Measurements from ENCODE around the gene NDOR1. TPM values are rescaled to one million over a fixed set of nuclear protein-coding genes. Genes with fewer than 3 reads are reported as not detected.

The NDOR1 gene
- polyA plus RNA-seq, 6 donors from 2014 or later, result 4.4 to 9.3 (median 5.2) TPM

DNA sequence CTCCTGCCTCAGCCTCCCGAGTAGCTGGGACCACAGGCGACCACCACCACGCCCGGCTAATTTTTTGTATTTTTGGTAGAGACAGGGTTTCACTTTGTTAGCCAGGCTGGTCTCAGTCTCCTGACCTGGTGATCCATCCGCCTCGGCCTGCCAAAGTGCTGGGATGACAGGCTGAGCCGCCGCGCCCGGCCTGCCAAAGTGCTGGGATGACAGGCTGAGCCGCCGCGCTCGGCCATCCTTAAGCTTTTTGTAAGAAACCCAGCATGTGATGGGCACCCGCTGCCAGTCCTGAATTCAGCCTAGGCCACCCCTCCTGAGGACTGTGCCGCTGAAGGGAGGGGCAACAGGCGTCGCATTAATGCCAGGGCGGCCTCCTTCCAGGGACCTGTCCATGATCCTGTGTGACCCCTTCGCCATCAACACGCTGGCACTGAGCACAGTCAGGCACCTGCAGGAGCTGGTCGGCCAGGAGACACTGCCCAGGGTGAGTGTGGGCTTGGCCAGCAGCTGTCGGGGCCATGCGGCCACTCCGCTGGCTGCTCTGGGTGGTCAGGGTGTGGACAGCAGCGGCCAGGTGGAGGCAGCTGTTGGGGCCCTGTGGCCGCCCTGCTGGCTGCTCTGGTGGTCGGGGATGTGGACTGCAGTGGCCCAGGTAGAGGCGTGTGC, 60.1 kb downstream of the NDOR1 start:
- no peaks in the 10 kb centered on the region for H3K27me3 Mint-ChIP-seq
- no peak overlapping the region for H3K4me3 Mint-ChIP-seq
- ATAC-seq (ENCODE audit: low read depth in 2 of 2) (no peak), DNase-seq (no peak)
- H3K27ac Mint-ChIP-seq, result no peak overlapping the region
- H3K9me3 Mint-ChIP-seq, result peaks cover 0 to 2% (median 0%) of the 10 kb centered on the region in 7 donors
- H3K36me3 Mint-ChIP-seq, result peaks cover 5 to 8% of the 10 kb centered on the region in 2 donors
- H3K4me1 Mint-ChIP-seq, result peaks cover 23 to 28% (median 26%) of the 10 kb centered on the region in 3 donors

DNA sequence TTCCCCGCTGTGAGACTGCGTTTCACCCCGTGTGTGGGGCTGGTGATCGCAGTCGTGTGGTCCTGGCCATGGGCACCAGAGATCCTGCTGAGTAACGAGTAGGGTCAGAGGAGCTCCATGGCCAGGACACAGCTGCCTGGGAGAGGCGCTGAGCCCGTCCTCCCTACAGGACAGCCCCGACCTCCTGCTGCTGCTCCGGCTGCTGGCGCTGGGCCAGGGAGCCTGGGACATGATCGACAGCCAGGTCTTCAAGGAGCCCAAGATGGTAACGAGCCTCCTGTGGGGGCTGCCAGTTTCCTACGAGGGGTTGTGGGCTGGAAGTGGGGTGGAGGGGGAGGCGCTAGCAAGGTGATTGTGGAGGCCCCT, 60.6 kb downstream of the NDOR1 start:
- H3K4me1 Mint-ChIP-seq, result peaks cover 23 to 28% (median 26%) of the 10 kb centered on the region in 3 donors

More for the DNA sequence above, 60.6 kb downstream of the NDOR1 start:
- no peaks in the 10 kb centered on the region for H3K27me3 Mint-ChIP-seq
- no peak overlapping the region for H3K27ac Mint-ChIP-seq
- H3K36me3 Mint-ChIP-seq, result peaks cover 5 to 8% of the 10 kb centered on the region in 2 donors
- ATAC-seq (ENCODE audit: low read depth in 2 of 2) (no peak), DNase-seq (no peak)
- H3K9me3 Mint-ChIP-seq, result peaks cover 0 to 2% (median 0%) of the 10 kb centered on the region in 7 donors
- no peak overlapping the region for H3K4me3 Mint-ChIP-seq

Other genes starting within 250 kb of the NDOR1 start
- gene PTGDS, start 228.2 kb upstream of the NDOR1 start, polyA plus RNA-seq (ENCODE audit: low read depth in 6 of 6), result 1 to 10 TPM in 1 of 6 donors, under 1 TPM in 1, not detected in 4; 0.41 to 1.4 TPM
- gene LCNL1, start 222.7 kb upstream of the NDOR1 start, polyA plus RNA-seq (ENCODE audit: low read depth in 6 of 6), result not detected
- gene PAXX, start 213.3 kb upstream of the NDOR1 start, polyA plus RNA-seq (ENCODE audit: low read depth in 6 of 6), result 10 to 100 TPM; 31.7 to 39.8 (median 35.6) TPM
- 1 to 10 TPM in 3 of 6 donors, under 1 TPM in 2, not detected in 1; 0.82 to 2.7 (median 1.1) TPM for gene CLIC3, start 209.1 kb upstream of the NDOR1 start, polyA plus RNA-seq (ENCODE audit: low read depth in 6 of 6)
- 1 to 10 TPM in 3 of 6 donors, under 1 TPM in 2, not detected in 1; 0.63 to 3.9 (median 1.3) TPM for gene ABCA2, start 177.5 kb upstream of the NDOR1 start, polyA plus RNA-seq (ENCODE audit: low read depth in 6 of 6)
- gene FUT7, start 173.6 kb upstream of the NDOR1 start, polyA plus RNA-seq (ENCODE audit: low read depth in 6 of 6), result 1 to 10 TPM in 5 of 6 donors, under 1 TPM in 1; 0.93 to 7.4 (median 2.9) TPM
- under 1 TPM in 1 of 6 donors, not detected in 5; 0.68 TPM for gene NPDC1, start 159.5 kb upstream of the NDOR1 start, polyA plus RNA-seq (ENCODE audit: low read depth in 6 of 6)
- not detected for gene ENTPD2, start 151.6 kb upstream of the NDOR1 start, polyA plus RNA-seq (ENCODE audit: low read depth in 6 of 6)
- gene SAPCD2, start 135.1 kb upstream of the NDOR1 start, polyA plus RNA-seq (ENCODE audit: low read depth in 6 of 6), result under 1 TPM in 1 of 6 donors, not detected in 5; 0.05 TPM
- gene UAP1L1, start 128.2 kb upstream of the NDOR1 start, polyA plus RNA-seq (ENCODE audit: low read depth in 6 of 6), result 1 to 10 TPM; 1.7 to 6.1 (median 3.5) TPM
- gene MAN1B1, start 118.7 kb upstream of the NDOR1 start, polyA plus RNA-seq (ENCODE audit: low read depth in 6 of 6), result 10 to 100 TPM; 19.6 to 30.4 (median 24.3) TPM
- gene DPP7, start 91.0 kb upstream of the NDOR1 start, polyA plus RNA-seq (ENCODE audit: low read depth in 6 of 6), result 100 to 1,000 TPM in 4 of 6 donors, 10 to 100 TPM in 2; 71.5 to 142 (median 102) TPM
- not detected for gene GRIN1, start 66.5 kb upstream of the NDOR1 start, polyA plus RNA-seq (ENCODE audit: low read depth in 6 of 6)
- not detected for gene LRRC26, start 35.6 kb upstream of the NDOR1 start, polyA plus RNA-seq (ENCODE audit: low read depth in 6 of 6)
- gene TMEM210, start 33.6 kb upstream of the NDOR1 start, polyA plus RNA-seq (ENCODE audit: low read depth in 6 of 6), result not detected
- 1 to 10 TPM; 6.1 to 9.3 (median 7.5) TPM for gene ANAPC2, start 17.1 kb upstream of the NDOR1 start, polyA plus RNA-seq (ENCODE audit: low read depth in 6 of 6)
- 100 to 1,000 TPM; 112 to 145 (median 132) TPM for gene SSNA1, start 17.0 kb upstream of the NDOR1 start, polyA plus RNA-seq (ENCODE audit: low read depth in 6 of 6)
- gene TPRN, start 5.0 kb upstream of the NDOR1 start, polyA plus RNA-seq (ENCODE audit: low read depth in 6 of 6), result 1 to 10 TPM in 1 of 6 donors, under 1 TPM in 5; 0.21 to 1.1 (median 0.48) TPM
- gene TMEM203, start 52 bp upstream of the NDOR1 start, polyA plus RNA-seq (ENCODE audit: low read depth in 6 of 6), result 100 to 1,000 TPM; 119 to 191 (median 142) TPM
- under 1 TPM in 1 of 6 donors, not detected in 5; 0.30 TPM for gene RNF208, start 16.5 kb downstream of the NDOR1 start, polyA plus RNA-seq (ENCODE audit: low read depth in 6 of 6)
- gene CYSRT1, start 19.5 kb downstream of the NDOR1 start, polyA plus RNA-seq (ENCODE audit: low read depth in 6 of 6), result not detected
- gene RNF224, start 21.8 kb downstream of the NDOR1 start, polyA plus RNA-seq (ENCODE audit: low read depth in 6 of 6), result not detected
- not detected for gene SLC34A3, start 25.2 kb downstream of the NDOR1 start, polyA plus RNA-seq (ENCODE audit: low read depth in 6 of 6)
- gene TUBB4B, start 35.6 kb downstream of the NDOR1 start, polyA plus RNA-seq (ENCODE audit: low read depth in 6 of 6), result 10 to 100 TPM; 22.7 to 53.2 (median 40.2) TPM
- gene STPG3, start 45.6 kb downstream of the NDOR1 start, polyA plus RNA-seq (ENCODE audit: low read depth in 6 of 6), result not detected
- 10 to 100 TPM; 23.5 to 37.8 (median 27.2) TPM for gene NELFB, start 49.6 kb downstream of the NDOR1 start, polyA plus RNA-seq (ENCODE audit: low read depth in 6 of 6)
- gene TOR4A, start 72.0 kb downstream of the NDOR1 start, polyA plus RNA-seq (ENCODE audit: low read depth in 6 of 6), result 1 to 10 TPM; 2.4 to 6.2 (median 4.1) TPM
- under 1 TPM in 1 of 6 donors, not detected in 5; 0.37 TPM for gene NRARP, start 96.6 kb downstream of the NDOR1 start, polyA plus RNA-seq (ENCODE audit: low read depth in 6 of 6)
- 1 to 10 TPM in 5 of 6 donors, not detected in 1; 2.3 to 7.5 (median 4.5) TPM for gene EXD3, start 217.5 kb downstream of the NDOR1 start, polyA plus RNA-seq (ENCODE audit: low read depth in 6 of 6)
- gene NOXA1, start 217.7 kb downstream of the NDOR1 start, polyA plus RNA-seq (ENCODE audit: low read depth in 6 of 6), result 1 to 10 TPM in 5 of 6 donors, not detected in 1; 1.3 to 2.3 (median 1.6) TPM
- gene ENTPD8, start 235.7 kb downstream of the NDOR1 start, polyA plus RNA-seq (ENCODE audit: low read depth in 6 of 6), result not detected

Measured in naive B cell (primary cell).